ENCODE results near the gene CD79A.

The CD79A gene

DNA sequence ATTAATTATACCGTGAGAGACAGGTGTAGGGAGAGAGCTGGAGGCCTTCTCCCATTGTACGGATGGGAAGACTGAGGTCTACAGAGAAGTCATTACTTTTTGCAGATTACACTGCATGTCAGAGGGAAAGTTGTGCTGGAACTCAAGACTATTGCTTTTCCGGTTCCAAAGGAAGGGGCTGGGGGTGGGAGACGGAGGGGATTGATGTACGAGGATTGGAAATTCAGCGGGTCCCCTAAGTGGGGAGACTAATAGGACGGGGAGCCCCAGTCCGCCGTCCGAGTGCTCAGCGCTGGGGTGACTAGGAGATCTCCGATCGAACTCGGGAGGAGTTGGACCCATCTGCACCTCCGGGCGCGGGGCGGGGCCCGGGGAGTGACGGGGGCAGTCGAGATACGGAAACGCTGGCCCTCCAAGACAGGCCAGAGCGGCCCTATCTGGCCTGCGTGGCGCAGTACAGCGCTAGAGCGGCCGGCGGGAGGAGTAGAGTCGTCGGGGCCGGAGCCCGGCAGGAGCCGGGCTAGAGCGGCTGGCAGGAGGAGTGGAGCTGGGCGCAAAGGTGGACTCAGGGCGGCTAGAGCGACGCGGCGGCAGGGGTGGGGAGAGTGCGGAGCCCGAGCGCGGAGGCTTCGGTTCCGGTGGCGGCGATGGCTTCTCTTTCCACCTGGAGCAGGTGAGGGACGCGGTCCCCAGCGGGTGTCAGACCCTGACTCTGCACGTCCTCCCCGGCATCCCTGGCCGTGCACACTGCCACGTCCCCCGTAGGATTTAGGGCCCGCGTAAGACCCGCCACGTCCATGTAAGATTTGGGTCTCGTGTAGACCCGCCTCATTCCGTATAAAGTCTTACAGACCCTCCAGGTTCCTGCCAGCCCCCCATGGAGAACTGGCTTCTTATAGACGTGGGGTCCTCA is 7.0 kb downstream of the CD79A start:
- DNase-seq (ENCODE audit: low spot score), result peak; percentile 98

- DNase-seq (ENCODE audit: low spot score), result no peak
These were observed 10.0 kb downstream of the CD79A start for GRCh38 chr19:41886761-41887710.

GRCh38 chr19:41887711-41888382 is 10.8 kb downstream of the CD79A start:
- no peak for DNase-seq (ENCODE audit: low spot score)

DNA sequence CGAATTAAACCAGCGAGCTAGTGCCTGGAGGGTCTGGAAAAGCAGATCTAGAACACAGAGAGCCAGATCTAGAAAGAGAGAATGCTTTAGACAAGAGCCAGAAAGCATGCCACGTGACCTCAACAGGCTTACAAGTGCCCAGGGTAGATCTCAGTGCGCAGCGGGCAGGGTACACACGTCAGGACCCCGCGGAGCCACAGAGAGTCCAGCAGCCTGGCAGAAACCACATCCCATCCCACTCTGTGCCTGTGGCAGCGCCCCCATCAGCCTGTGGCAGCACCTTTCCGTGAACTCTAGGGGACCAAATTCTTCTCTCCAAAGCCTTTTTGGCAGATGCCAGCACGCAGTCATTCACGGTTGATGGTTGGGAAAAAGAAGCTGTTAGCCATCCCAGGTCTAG is 11.8 kb downstream of the CD79A start:
- DNase-seq (ENCODE audit: low spot score), result no peak

DNA sequence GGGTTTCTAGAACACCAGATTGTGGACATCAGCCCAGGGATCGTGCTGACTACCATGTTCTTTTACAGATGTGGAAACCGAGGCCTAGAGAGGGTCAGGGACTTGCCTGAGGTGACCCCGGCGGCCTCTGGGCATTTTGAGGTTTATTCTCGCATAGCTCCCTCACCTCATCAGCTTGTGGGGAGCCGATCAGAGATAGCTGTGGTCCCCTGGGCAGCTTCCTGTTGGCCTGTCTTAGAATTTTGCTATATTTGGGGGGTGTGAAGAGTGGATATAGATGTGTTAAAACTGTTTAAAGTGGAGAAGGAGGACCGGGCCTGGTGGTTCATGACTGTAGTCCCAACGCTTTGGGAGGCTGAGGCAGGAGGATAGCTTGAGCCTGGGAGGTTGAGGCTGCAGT is 12.8 kb downstream of the CD79A start:
- no peak for DNase-seq (ENCODE audit: low spot score)

DNA sequence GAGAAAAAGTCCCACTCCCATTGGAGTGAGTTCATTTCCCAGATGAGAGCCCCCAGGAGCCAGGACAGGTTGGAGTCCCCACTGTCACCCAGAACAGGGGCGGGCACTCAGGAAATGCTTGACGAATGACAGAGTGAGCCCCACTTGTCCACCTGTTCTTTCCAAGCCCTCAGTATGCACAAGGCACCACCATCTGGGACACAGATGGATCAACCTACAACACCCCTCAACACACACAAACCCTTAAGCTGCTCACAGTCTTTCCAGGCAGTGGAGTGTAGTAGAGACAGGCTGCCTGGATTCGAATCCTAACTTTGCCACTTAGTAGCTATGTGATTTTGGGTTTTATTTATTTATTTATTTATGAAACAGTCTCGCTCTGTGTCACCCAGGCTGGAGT is 13.9 kb downstream of the CD79A start:
- no peak for DNase-seq (ENCODE audit: low spot score)

GRCh38 chr19:41892173-41892902 is 15.3 kb downstream of the CD79A start:
- no peak for DNase-seq (ENCODE audit: low spot score)

DNA sequence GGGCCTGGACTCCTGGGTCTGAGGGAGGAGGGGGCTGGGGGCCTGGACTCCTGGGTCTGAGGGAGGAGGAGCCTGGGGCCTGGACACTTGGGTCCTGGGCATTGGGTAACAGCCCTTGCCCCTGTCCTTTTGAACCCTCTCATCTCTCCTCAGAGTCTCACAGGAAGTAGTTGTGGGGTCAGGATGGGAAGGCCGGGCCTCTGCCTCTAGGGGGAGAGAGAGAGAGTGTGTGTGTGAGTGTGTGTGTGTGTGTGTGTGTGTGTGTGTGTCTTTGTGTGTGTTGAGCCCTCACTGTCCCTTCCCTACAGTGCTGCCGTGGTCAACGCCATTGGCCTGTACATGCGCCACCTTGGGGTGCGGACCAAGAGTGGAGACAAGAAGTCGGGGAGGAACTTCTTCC is 16.8 kb downstream of the CD79A start:
- DNase-seq (ENCODE audit: low spot score), result no peak

- DNase-seq (ENCODE audit: low spot score), result no peak
These were observed 17.3 kb downstream of the CD79A start for GRCh38 chr19:41894350-41894749.

- DNase-seq (ENCODE audit: low spot score), result no peak
These were observed 18.9 kb downstream of the CD79A start for GRCh38 chr19:41895745-41896580.

DNA sequence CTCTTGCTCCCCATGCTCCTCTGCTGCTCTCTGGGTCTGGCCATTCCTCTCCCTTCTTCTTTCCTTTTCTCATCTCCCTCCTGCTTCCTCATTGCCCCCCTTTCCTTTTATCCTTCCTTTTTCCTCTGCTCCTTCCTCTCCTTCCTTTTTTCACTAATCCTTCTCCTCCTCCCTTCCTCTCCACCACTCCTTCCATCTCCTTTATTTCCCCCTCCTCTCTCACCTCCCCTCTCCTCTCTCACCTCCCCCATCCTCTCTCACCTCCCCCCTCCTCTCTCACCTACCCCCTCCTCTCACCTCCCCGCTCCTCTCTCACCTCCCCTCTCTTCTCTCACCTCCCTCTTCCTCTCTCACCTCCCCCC is 19.5 kb downstream of the CD79A start:
- no peak for DNase-seq (ENCODE audit: low spot score)

DNA sequence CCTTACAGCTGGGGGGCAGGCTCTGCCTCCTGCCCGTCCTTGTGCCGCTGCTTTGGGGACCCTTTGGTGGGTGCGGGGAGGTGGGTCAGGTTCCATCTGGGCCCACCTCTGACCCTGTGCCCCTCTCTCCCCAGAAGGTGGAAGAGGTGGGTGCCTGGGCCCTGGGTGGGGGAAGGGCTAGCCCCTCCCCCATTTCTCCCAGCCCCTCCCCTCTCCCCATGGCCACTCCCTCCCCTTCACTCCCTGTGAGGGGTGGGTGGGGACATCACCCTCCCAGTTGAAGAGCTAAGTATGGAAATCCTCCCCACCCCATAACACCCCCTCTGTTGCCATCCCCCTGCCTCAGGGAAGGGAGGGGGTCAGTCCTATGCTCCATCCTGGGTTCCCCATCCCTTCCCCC is 20.1 kb downstream of the CD79A start:
- DNase-seq (ENCODE audit: low spot score), result no peak

- no peak for DNase-seq (ENCODE audit: low spot score)
These were observed 20.7 kb downstream of the CD79A start for GRCh38 chr19:41897820-41898219.

DNA sequence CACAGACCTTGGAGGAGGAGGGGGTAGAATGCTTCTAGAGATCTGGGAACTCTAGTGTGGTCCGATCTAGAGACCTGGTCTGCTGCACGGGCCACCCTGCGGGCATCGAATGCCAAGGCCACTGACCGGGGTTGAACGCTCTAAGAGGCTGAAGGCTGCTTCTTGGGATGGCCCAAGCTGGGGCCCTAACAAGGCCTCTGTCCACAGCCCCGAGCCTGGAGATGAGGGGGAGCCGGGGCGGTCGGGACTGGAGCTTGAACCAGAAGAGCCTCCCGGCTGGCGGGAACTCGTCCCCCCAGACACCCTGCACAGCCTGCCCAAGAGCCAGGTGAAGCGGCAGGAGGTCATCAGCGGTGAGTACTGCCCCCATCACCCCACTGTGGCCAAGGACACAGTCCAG is 21.2 kb downstream of the CD79A start:
- no peak for DNase-seq (ENCODE audit: low spot score)

- no peak for DNase-seq (ENCODE audit: low spot score)
These were observed 24.8 kb downstream of the CD79A start for GRCh38 chr19:41901707-41902360.

DNA sequence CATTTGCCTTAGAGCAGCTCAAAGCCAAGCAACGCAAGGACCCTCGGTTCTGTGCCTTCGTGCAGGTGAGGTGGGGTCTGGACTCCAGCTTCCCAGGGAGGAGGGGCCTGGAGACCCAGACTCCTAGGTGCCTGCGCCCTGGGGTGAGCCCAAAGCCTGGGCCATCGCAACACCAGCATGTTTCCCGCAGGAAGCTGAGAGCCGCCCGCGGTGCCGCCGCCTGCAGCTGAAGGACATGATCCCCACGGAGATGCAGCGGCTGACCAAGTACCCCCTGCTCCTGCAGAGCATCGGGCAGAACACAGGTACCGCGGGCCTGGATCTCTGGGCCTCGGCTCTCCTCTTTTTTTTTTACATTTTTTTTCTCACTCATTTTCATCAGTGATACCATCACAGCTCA is 25.5 kb downstream of the CD79A start:
- no peak for DNase-seq (ENCODE audit: low spot score)

DNA sequence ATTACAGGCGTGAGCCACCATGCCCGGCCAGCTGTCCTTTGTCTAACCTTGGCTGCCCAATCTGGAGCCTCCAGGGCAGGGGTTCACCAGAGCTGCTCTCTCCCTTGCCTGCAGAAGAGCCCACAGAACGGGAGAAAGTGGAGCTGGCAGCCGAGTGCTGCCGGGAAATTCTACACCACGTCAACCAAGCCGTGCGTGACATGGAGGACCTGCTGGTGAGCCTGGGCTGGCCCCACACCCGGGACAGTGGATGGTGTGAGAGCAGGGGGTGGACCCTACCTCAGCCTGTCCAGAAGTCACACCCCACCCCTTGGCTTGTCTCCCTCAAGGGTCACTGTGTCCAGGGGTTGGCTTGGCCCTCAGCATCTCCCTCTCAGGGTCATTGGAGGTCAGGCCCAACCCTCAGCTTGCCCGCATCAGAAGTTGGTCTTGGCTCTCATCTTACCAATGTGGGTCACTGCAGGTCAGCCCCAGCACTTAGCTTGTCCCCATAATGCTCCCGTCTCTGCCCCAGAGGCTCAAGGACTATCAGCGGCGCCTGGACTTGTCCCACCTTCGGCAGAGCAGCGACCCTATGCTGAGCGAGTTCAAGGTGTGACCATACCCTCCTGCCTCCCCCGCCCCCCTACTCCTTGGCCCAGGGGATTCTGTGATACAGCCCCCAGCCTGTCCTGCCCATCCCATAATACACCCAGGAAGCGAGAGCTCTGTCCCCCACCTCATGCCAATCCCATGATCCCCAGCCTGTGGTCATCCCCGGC is 26.3 kb downstream of the CD79A start:
- DNase-seq (ENCODE audit: low spot score), result no peak

DNA sequence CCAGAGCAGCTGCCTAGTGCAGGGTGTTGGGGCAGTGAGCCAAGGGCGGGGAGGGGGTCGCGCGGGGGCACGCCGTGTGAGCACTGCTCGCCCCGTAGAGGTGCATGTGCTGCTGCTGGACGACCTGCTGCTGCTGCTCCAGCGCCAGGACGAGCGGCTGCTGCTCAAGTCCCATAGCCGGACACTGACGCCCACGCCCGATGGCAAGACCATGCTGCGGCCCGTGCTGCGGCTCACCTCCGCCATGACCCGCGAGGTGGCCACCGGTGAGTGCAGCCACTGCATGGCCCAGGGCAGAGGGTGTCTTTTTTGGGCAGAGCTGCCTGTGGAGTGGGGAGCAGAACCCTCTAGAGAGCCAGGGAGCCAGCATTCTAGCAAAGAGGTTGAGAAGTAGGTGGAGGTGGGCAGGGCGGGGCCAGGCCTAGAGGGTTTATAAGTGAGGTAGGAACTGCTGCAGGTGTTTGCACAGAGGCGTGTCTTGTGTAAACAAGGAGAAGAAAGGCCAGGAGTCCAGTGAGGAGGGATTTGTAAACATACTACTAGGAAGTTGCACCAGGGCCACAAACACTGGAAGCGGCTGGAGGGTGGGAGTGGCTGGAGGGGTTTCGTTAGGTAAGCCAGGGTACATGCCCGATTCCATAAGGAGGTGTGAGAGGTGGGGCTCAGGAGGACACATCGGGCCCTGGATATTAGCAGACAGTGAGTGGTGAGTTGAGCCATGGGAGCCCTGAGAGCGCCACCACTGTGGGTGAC is 27.2 kb downstream of the CD79A start:
- no peak for DNase-seq (ENCODE audit: low spot score)

Measured in RKO (cell line).